Measurements from ENCODE around the gene PLEKHG3. TPM values are rescaled to one million over a fixed set of nuclear protein-coding genes. Genes with fewer than 3 reads are reported as not detected.
A peak's percentile ranks its signal among the peaks of the same experiment; 100 is the strongest.
"Not testable (repeated sequence)": the region's sequence is repeated elsewhere in the genome, so short reads cannot be mapped to it uniquely, and the experiment has no call there.

The PLEKHG3 gene
- total RNA-seq: 1 to 10 TPM; 5.5 to 6.6 TPM

GRCh38 chr14:64704143-64704742, at the start of gene PLEKHG3:
TSS of gene PLEKHG3 (plus strand) at chr14:64704424. CDS start at chr14:64727632, 23,208 bp downstream.
- ATAC-seq (ENCODE audit: low read depth) (peak; percentile 18), DNase-seq (peak; percentile 53)
- Mint-ChIP-seq H3K27me3 (peaks cover 73% of the 10 kb centered on the region), H3K4me1 (peaks cover 32% of the 10 kb centered on the region), H3K9me3 (no peaks in the 10 kb centered on the region), H3K4me3 (peak within 1 kb of the TSS; percentile 66), H3K36me3 (no peaks in the 10 kb centered on the region), H3K27ac (no peak within 1 kb of the TSS)
- POLR2A ChIA-PET: interaction anchor here (0.6 to 1.0 kb wide), 2 partner anchors 14 to 18 kb away, joined by 3 read pairs; no protein-coding TSS in a partner anchor

- peaks cover 14% of the 10 kb centered on the region for H3K4me1 Mint-ChIP-seq
- no peak overlapping the region for H3K27ac Mint-ChIP-seq
- peaks cover 31% of the 10 kb centered on the region for H3K27me3 Mint-ChIP-seq
- ATAC-seq (ENCODE audit: low read depth) (no peak), DNase-seq (no peak)
- POLR2A ChIA-PET: interaction anchor here (1.7 kb wide), 1 partner anchor 115 kb away, joined by 3 read pairs; the partner anchor contains the start of gene HSPA2
- H3K4me3 Mint-ChIP-seq: no peak overlapping the region
- no peaks in the 10 kb centered on the region for H3K36me3 Mint-ChIP-seq
- H3K9me3 Mint-ChIP-seq: peaks cover 2% of the 10 kb centered on the region
Observed at GRCh38 chr14:64654901-64655300, 49.3 kb upstream of the PLEKHG3 start.

- Mint-ChIP-seq H3K4me3 (no peak overlapping the region), H3K27ac (no peak overlapping the region), H3K36me3 (no peaks in the 10 kb centered on the region), H3K27me3 (peaks cover 28% of the 10 kb centered on the region), H3K9me3 (peaks cover 2% of the 10 kb centered on the region), H3K4me1 (peaks cover 14% of the 10 kb centered on the region)
- POLR2A ChIA-PET: no interaction called here
- DNase-seq (no peak), ATAC-seq (ENCODE audit: low read depth) (no peak)
Observed at GRCh38 chr14:64656986-64657385, 47.2 kb upstream of the PLEKHG3 start.

GRCh38 chr14:64658201-64658600, 46.0 kb upstream of the PLEKHG3 start:
- DNase-seq (no peak), ATAC-seq (ENCODE audit: low read depth) (no peak)
- peaks cover 2% of the 10 kb centered on the region for H3K9me3 Mint-ChIP-seq
- H3K4me3 Mint-ChIP-seq: no peak overlapping the region
- H3K27me3 Mint-ChIP-seq: peaks cover 25% of the 10 kb centered on the region
- POLR2A ChIA-PET: interaction anchor here (0.5 kb wide), 1 partner anchor 219 kb away, joined by 5 read pairs; no protein-coding TSS in a partner anchor
- no peaks in the 10 kb centered on the region for H3K36me3 Mint-ChIP-seq
- H3K27ac Mint-ChIP-seq: no peak overlapping the region
- peaks cover 14% of the 10 kb centered on the region for H3K4me1 Mint-ChIP-seq

GRCh38 chr14:64658700-64659264, 45.4 kb upstream of the PLEKHG3 start:
- peak overlapping the region; percentile 67 for H3K4me3 Mint-ChIP-seq
- not testable (repeated sequence) for ATAC-seq (ENCODE audit: low read depth); H3K9me3 Mint-ChIP-seq; DNase-seq; H3K36me3 Mint-ChIP-seq
- POLR2A ChIA-PET: interaction anchor here (0.5 kb wide), 1 partner anchor 218 kb away, joined by 5 read pairs; no protein-coding TSS in a partner anchor
- H3K27me3 Mint-ChIP-seq: peaks cover 25% of the 10 kb centered on the region
- H3K27ac Mint-ChIP-seq: peak overlapping the region; percentile 14
- peaks cover 14% of the 10 kb centered on the region for H3K4me1 Mint-ChIP-seq

- POLR2A ChIA-PET: no interaction called here
- Mint-ChIP-seq H3K27ac (no peak overlapping the region), H3K27me3 (peaks cover 21% of the 10 kb centered on the region), H3K4me3 (peak overlapping the region; percentile 67), H3K4me1 (peaks cover 8% of the 10 kb centered on the region), H3K36me3 (no peaks in the 10 kb centered on the region), H3K9me3 (peaks cover 2% of the 10 kb centered on the region)
- ATAC-seq (ENCODE audit: low read depth): no peak
- DNase-seq: no peak
Observed at GRCh38 chr14:64659366-64659765, 44.9 kb upstream of the PLEKHG3 start.

GRCh38 chr14:64663174-64663573, 41.0 kb upstream of the PLEKHG3 start:
- H3K4me1 Mint-ChIP-seq: peaks cover 6% of the 10 kb centered on the region
- no peaks in the 10 kb centered on the region for H3K9me3 Mint-ChIP-seq
- peaks cover 31% of the 10 kb centered on the region for H3K27me3 Mint-ChIP-seq
- POLR2A ChIA-PET: no interaction called here
- no peak overlapping the region for H3K27ac Mint-ChIP-seq
- H3K36me3 Mint-ChIP-seq: no peaks in the 10 kb centered on the region
- DNase-seq (no peak), ATAC-seq (ENCODE audit: low read depth) (no peak)
- H3K4me3 Mint-ChIP-seq: no peak overlapping the region

GRCh38 chr14:64671591-64671990, 32.6 kb upstream of the PLEKHG3 start:
- Mint-ChIP-seq H3K27me3 (peaks cover 35% of the 10 kb centered on the region), H3K4me1 (peaks cover 20% of the 10 kb centered on the region), H3K4me3 (no peak overlapping the region), H3K36me3 (peaks cover 3% of the 10 kb centered on the region), H3K27ac (no peak overlapping the region), H3K9me3 (peaks cover 4% of the 10 kb centered on the region)
- DNase-seq: no peak
- POLR2A ChIA-PET: no interaction called here
- peak; percentile 39 for ATAC-seq (ENCODE audit: low read depth)

GRCh38 chr14:64673316-64673715, 30.9 kb upstream of the PLEKHG3 start:
- ATAC-seq (ENCODE audit: low read depth) (no peak), DNase-seq (no peak)
- peaks cover 4% of the 10 kb centered on the region for H3K9me3 Mint-ChIP-seq
- peaks cover 20% of the 10 kb centered on the region for H3K4me1 Mint-ChIP-seq
- no peak overlapping the region for H3K4me3 Mint-ChIP-seq
- H3K27ac Mint-ChIP-seq: no peak overlapping the region
- peaks cover 32% of the 10 kb centered on the region for H3K27me3 Mint-ChIP-seq
- peaks cover 3% of the 10 kb centered on the region for H3K36me3 Mint-ChIP-seq
- POLR2A ChIA-PET: interaction anchor here (1.0 kb wide), 2 partner anchors 88 to 92 kb away, joined by 3 read pairs; no protein-coding TSS in a partner anchor

GRCh38 chr14:64673748-64674147, 30.5 kb upstream of the PLEKHG3 start:
- Mint-ChIP-seq H3K27me3 (peaks cover 28% of the 10 kb centered on the region), H3K4me1 (peaks cover 20% of the 10 kb centered on the region), H3K9me3 (peaks cover 4% of the 10 kb centered on the region), H3K36me3 (peaks cover 3% of the 10 kb centered on the region), H3K4me3 (peak overlapping the region; percentile 55), H3K27ac (peak overlapping the region; percentile 58)
- ATAC-seq (ENCODE audit: low read depth) (peak; percentile 76), DNase-seq (peak; percentile 52)
- POLR2A ChIA-PET: interaction anchor here (1.0 kb wide), 2 partner anchors 87 to 91 kb away, joined by 3 read pairs; no protein-coding TSS in a partner anchor

GRCh38 chr14:64674829-64675228, 29.4 kb upstream of the PLEKHG3 start:
- peaks cover 4% of the 10 kb centered on the region for H3K9me3 Mint-ChIP-seq
- POLR2A ChIA-PET: no interaction called here
- no peak for DNase-seq
- H3K36me3 Mint-ChIP-seq: peaks cover 3% of the 10 kb centered on the region
- H3K27ac Mint-ChIP-seq: no peak overlapping the region
- no peak for ATAC-seq (ENCODE audit: low read depth)
- H3K4me3 Mint-ChIP-seq: no peak overlapping the region
- H3K27me3 Mint-ChIP-seq: peaks cover 26% of the 10 kb centered on the region
- H3K4me1 Mint-ChIP-seq: peaks cover 22% of the 10 kb centered on the region

- H3K36me3 Mint-ChIP-seq: peaks cover 3% of the 10 kb centered on the region
- no peak overlapping the region for H3K4me3 Mint-ChIP-seq
- H3K27ac Mint-ChIP-seq: no peak overlapping the region
- H3K9me3 Mint-ChIP-seq: peaks cover 4% of the 10 kb centered on the region
- POLR2A ChIA-PET: no interaction called here
- H3K4me1 Mint-ChIP-seq: peaks cover 22% of the 10 kb centered on the region
- ATAC-seq (ENCODE audit: low read depth): no peak
- H3K27me3 Mint-ChIP-seq: peaks cover 25% of the 10 kb centered on the region
- no peak for DNase-seq
Observed at GRCh38 chr14:64675312-64675711, 28.9 kb upstream of the PLEKHG3 start.

- no peak overlapping the region for H3K27ac Mint-ChIP-seq
- H3K4me3 Mint-ChIP-seq: no peak overlapping the region
- peaks cover 4% of the 10 kb centered on the region for H3K9me3 Mint-ChIP-seq
- peaks cover 22% of the 10 kb centered on the region for H3K4me1 Mint-ChIP-seq
- H3K36me3 Mint-ChIP-seq: peaks cover 3% of the 10 kb centered on the region
- POLR2A ChIA-PET: no interaction called here
- DNase-seq (no peak), ATAC-seq (ENCODE audit: low read depth) (no peak)
- peaks cover 21% of the 10 kb centered on the region for H3K27me3 Mint-ChIP-seq
Observed at GRCh38 chr14:64676410-64677008, 27.7 kb upstream of the PLEKHG3 start.
